ENCODE measurements around the gene TIMM21. TPM values are rescaled to one million over a fixed set of nuclear protein-coding genes. Genes with fewer than 3 reads are reported as not detected.

TIMM21 gene
- total and polyA plus RNA-seq, 4 experiments from 2014 or later = 13.4 to 24.8 (median 23.9) TPM

DNA sequence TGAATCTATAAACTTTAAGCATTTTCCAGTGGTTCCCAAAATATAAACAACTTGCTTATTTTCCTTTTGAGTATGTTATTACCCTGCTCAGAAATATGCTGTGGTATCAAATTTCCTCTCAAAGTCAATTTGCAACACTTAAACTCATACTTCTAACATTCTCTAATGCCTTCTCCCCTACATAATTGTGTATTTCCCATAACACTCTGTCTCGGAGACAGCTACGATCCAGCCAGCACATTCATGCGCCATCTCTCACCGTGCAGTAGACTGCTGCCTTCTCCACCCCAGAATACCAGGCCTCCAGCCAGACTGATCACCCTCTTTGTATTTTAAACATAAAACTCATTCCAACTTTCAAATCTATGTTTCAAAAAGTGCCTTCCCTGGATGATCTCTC lies 41.8 kb downstream of the TIMM21 start:
- peaks cover 5 to 32% of the 10 kb centered on the region in 2 donors for H3K27me3 Mint-ChIP-seq
- CTCF ChIA-PET (ENCODE audit: partially characterized antibody) = interaction anchor here (1.1 to 1.2 kb wide), 2 partner anchors 152 to 305 kb away, joined by 3 to 4 read pairs; no protein-coding TSS in a partner anchor
- H3K4me3 Mint-ChIP-seq = no peak overlapping the region
- H3K4me1 ChIP-seq (ENCODE audit: insufficient read depth, low read length) = no peaks in the 10 kb centered on the region
- H3K4me1 Mint-ChIP-seq = no peaks in the 10 kb centered on the region
- intact Hi-C loops (cut with micrococcal nuclease) = no loop called here
- POLR2A ChIA-PET (ENCODE audit: partially characterized antibody) = no interaction called here
- no peak overlapping the region for H3K4me3 ChIP-seq (ENCODE audit: low read length in 2 of 2)
- H3K36me3 Mint-ChIP-seq = no peaks in the 10 kb centered on the region
- no peak for DNase-seq
- H3K27ac Mint-ChIP-seq = no peak overlapping the region
- H3K27ac ChIP-seq (ENCODE audit: low read depth, low read length) = no peak overlapping the region
- H3K9me3 ChIP-seq (ENCODE audit: control insufficient read depth in 1 of 2, low read length in 2 of 2) = no peaks in the 10 kb centered on the region
- no peaks in the 10 kb centered on the region for H3K27me3 ChIP-seq (ENCODE audit: insufficient read depth, low read length)
- H3K36me3 ChIP-seq (ENCODE audit: insufficient read depth, low read length) = no peaks in the 10 kb centered on the region
- H3K9me3 Mint-ChIP-seq = no peaks in the 10 kb centered on the region

DNA sequence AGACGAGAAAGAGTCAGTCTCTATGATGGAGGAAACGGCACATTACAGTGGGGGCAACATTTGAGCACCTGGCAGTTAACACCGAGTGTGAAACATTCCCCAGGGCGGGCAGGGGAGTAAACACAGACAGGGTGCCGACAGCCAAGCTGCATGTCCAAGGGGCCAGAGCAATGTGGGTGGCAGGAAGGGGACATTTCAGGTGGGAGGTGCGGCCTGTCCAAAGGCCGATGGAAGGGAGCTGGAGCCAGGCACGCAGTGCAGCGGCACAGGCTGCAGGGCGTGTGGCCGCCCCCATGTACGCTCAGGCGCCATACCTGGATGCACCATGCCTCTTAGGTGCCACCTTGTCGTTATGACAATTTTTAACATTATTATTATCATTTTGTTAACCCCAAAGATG lies 43.3 kb downstream of the TIMM21 start:
- Histone ChIP-seq H3K36me3 (ENCODE audit: insufficient read depth, low read length) (no peaks in the 10 kb centered on the region), H3K27ac (ENCODE audit: low read depth, low read length) (no peak overlapping the region), H3K4me1 (ENCODE audit: insufficient read depth, low read length) (peaks cover 5% of the 10 kb centered on the region), H3K27me3 (ENCODE audit: insufficient read depth, low read length) (no peaks in the 10 kb centered on the region), H3K9me3 (ENCODE audit: control insufficient read depth in 1 of 2, low read length in 2 of 2) (no peaks in the 10 kb centered on the region), H3K4me3 (ENCODE audit: low read length in 2 of 2) (no peak overlapping the region)
- Mint-ChIP-seq H3K27ac (no peak overlapping the region), H3K27me3 (peaks cover 7 to 29% of the 10 kb centered on the region in 2 donors), H3K4me1 (peaks cover 0 to 4% (median 0%) of the 10 kb centered on the region in 4 donors), H3K9me3 (no peaks in the 10 kb centered on the region), H3K4me3 (no peak overlapping the region), H3K36me3 (no peaks in the 10 kb centered on the region)
- POLR2A ChIA-PET (ENCODE audit: partially characterized antibody) = no interaction called here
- intact Hi-C loops (cut with micrococcal nuclease) = no loop called here
- CTCF ChIA-PET (ENCODE audit: partially characterized antibody) = interaction anchor here (1.2 kb wide), 1 partner anchor 150 kb away, joined by 4 read pairs; no protein-coding TSS in a partner anchor
- no peak for DNase-seq

DNA sequence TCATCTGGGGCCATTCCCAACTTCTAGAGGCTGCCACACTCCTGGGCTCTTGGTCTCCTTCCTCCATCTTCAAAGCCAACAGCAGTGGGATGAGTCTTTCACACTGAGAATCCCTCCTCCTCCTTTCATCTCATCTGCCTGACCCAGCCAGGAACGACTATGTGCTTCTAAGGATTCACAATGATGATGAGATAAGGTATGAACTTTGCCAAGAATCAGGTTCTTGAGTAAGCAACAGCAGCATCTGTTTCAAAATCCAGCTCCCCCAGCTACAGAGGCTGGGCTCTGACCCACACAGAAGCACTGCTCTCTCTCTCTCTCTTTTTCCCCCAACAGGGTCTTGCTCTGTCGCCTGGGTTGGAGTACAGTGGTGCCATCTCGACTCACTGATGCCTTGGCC lies 46.4 kb downstream of the TIMM21 start:
- H3K9me3 ChIP-seq (ENCODE audit: control insufficient read depth in 1 of 2, low read length in 2 of 2) = no peaks in the 10 kb centered on the region
- peaks cover 5% of the 10 kb centered on the region for H3K4me1 ChIP-seq (ENCODE audit: insufficient read depth, low read length)
- H3K36me3 ChIP-seq (ENCODE audit: insufficient read depth, low read length) = no peaks in the 10 kb centered on the region
- DNase-seq = no peak
- CTCF ChIA-PET (ENCODE audit: partially characterized antibody) = interaction anchor here (0.6 to 3.6 kb wide), 7 partner anchors 9 to 357 kb away, joined by 3 to 15 read pairs (median 4); no protein-coding TSS in a partner anchor
- H3K27me3 ChIP-seq (ENCODE audit: insufficient read depth, low read length) = no peaks in the 10 kb centered on the region
- no peak overlapping the region for H3K4me3 Mint-ChIP-seq
- POLR2A ChIA-PET (ENCODE audit: partially characterized antibody) = no interaction called here
- no peaks in the 10 kb centered on the region for H3K9me3 Mint-ChIP-seq
- peaks cover 5 to 21% of the 10 kb centered on the region in 2 donors for H3K27me3 Mint-ChIP-seq
- peaks cover 0 to 4% (median 0%) of the 10 kb centered on the region in 4 donors for H3K4me1 Mint-ChIP-seq
- no peaks in the 10 kb centered on the region for H3K36me3 Mint-ChIP-seq
- H3K27ac Mint-ChIP-seq = no peak overlapping the region
- intact Hi-C loops (cut with micrococcal nuclease) = loop anchor here (5.0 kb wide), 1 partner anchor 152 kb away; no protein-coding TSS in a partner anchor
- no peak overlapping the region for H3K4me3 ChIP-seq (ENCODE audit: low read length in 2 of 2)
- H3K27ac ChIP-seq (ENCODE audit: low read depth, low read length) = no peak overlapping the region

DNA sequence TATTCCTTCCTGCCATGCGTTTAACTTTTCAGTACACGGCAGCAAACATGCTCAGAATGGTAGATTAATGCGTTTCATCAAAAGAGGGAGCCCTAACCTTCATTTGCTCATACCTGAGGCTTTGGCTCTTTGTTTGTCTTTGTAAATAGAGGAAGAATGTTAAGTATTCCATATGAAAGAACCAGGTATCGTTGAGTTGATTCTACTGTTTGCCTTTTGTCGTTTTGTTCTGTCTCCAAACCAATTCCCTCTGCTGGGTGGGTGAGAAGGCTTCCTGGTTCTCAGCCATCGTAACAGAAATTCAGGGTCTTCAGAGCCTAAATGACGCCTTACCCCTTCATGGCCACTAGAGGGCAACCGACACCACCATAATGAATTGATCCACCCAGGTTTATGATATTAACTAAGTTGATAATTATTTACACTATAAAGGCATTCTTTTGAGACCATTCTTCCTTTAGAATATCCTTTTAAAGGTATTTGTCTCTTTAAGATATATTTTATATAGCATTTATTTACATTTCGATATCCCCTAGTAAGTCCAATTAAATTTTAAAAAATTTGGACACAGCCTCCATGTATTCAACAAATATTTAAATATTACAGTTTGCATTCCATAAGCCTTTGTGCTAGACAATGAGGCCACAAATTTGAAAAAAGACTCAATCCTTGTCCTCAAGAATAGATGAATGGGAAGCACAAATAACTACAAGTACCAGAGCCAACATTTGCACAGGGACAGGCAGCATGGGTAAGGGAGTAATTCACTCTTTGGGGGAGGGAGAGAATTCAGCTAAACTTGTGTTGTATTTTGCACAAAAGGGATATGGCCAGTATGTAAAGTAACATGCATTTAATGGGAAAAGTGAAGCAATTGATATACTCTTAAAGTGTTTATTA lies 48.1 kb downstream of the TIMM21 start:
- Mint-ChIP-seq H3K9me3 (no peaks in the 10 kb centered on the region), H3K36me3 (no peaks in the 10 kb centered on the region), H3K4me1 (peaks cover 0 to 4% (median 0%) of the 10 kb centered on the region in 4 donors), H3K27ac (peak overlapping the region in 6 of 7 donors; percentile 23 to 79 (median 65)), H3K4me3 (peak overlapping the region; percentile 71 to 90 (median 81)), H3K27me3 (peaks cover 2 to 14% of the 10 kb centered on the region in 2 donors)
- CTCF ChIA-PET (ENCODE audit: partially characterized antibody) = interaction anchor here (0.6 to 5.7 kb wide), 12 partner anchors 10 to 354 kb away, joined by 3 to 63 read pairs (median 4); partner anchors contain the start of gene CNDP2
- intact Hi-C loops (cut with micrococcal nuclease) = loop anchor here (1.0 to 5.0 kb wide), 8 partner anchors 48 to 356 kb away; partner anchors contain the start of gene TIMM21
- Histone ChIP-seq H3K4me1 (ENCODE audit: insufficient read depth, low read length) (peaks cover 5% of the 10 kb centered on the region), H3K9me3 (ENCODE audit: control insufficient read depth in 1 of 2, low read length in 2 of 2) (no peaks in the 10 kb centered on the region), H3K36me3 (ENCODE audit: insufficient read depth, low read length) (no peaks in the 10 kb centered on the region), H3K4me3 (ENCODE audit: low read length in 2 of 2) (no peak overlapping the region), H3K27ac (ENCODE audit: low read depth, low read length) (no peak overlapping the region), H3K27me3 (ENCODE audit: insufficient read depth, low read length) (no peaks in the 10 kb centered on the region)
- peak; percentile 57 to 78 (median 72) for DNase-seq
- POLR2A ChIA-PET (ENCODE audit: partially characterized antibody) = no interaction called here

DNA sequence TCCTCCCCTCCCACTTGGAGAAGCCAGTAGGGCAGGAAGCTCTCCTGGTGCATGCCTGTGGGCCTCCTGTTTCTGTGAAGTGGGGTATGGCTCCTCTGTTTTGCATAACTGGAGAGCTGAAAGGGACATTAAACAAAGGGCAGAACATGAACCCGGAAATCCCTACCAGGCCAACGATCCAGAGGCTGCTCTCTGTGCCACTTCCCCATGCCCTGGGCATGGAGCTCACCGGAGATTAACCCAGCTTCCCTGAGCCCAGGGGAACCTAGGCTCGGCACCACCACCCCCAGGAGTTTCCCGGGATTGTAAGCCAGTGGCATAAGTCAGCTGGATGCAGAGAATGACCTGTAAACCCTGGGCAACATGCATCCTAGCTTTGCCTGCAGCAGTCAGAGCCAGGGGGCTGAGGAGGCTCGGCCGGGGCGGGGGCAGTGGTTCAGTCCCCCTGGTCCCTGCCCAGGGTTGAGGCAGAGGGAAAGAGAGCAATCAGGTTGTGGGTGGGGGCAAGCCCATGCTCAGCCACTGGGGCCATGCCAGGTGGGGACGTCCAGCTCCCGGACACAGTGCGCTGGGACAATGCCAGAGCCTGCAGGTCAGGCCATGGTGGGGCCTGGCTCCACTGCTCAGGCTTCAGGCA lies 49.5 kb downstream of the TIMM21 start:
- H3K27ac Mint-ChIP-seq = peak overlapping the region in 1 of 7 donors; percentile 64
- no peaks in the 10 kb centered on the region for H3K36me3 Mint-ChIP-seq
- H3K4me3 Mint-ChIP-seq = peak overlapping the region in 1 of 8 donors; percentile 2
- intact Hi-C loops (cut with micrococcal nuclease) = loop anchor here (2.0 to 5.0 kb wide), 2 partner anchors 95 to 156 kb away; no protein-coding TSS in a partner anchor
- Histone ChIP-seq H3K4me3 (ENCODE audit: low read length in 2 of 2) (no peak overlapping the region), H3K4me1 (ENCODE audit: insufficient read depth, low read length) (peaks cover 5% of the 10 kb centered on the region), H3K9me3 (ENCODE audit: control insufficient read depth in 1 of 2, low read length in 2 of 2) (no peaks in the 10 kb centered on the region), H3K36me3 (ENCODE audit: insufficient read depth, low read length) (no peaks in the 10 kb centered on the region), H3K27me3 (ENCODE audit: insufficient read depth, low read length) (no peaks in the 10 kb centered on the region), H3K27ac (ENCODE audit: low read depth, low read length) (no peak overlapping the region)
- ChIA-PET CTCF (ENCODE audit: partially characterized antibody) (interaction anchor here (0.7 to 5.7 kb wide), 14 partner anchors 12 to 353 kb away, joined by 3 to 63 read pairs (median 4); partner anchors contain the start of gene CNDP2), POLR2A (ENCODE audit: partially characterized antibody) (no interaction called here)
- DNase-seq = no peak
- H3K4me1 Mint-ChIP-seq = peaks cover 0 to 4% (median 0%) of the 10 kb centered on the region in 4 donors
- H3K9me3 Mint-ChIP-seq = no peaks in the 10 kb centered on the region
- peaks cover 2 to 12% of the 10 kb centered on the region in 2 donors for H3K27me3 Mint-ChIP-seq

DNA sequence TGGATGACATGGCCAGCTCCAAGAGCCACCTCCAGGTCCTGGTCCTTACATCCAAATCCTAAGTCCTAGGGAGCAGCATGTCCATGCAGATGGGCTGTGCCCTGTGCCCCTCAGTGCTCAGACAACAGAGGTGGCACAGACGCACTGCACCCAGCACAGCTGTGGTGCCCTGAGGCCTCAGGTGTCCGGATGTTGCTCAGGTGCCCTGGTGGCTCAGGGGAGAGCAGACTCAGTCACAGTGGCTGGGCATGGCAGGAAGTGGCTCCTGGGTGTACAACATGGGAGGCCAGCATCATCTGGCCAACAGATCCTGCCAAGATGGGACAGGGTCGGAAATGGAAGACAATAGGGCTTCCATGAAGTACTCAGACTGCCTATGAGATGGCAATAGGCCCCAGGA lies 50.1 kb downstream of the TIMM21 start:
- no peak for DNase-seq
- Histone ChIP-seq H3K27ac (ENCODE audit: low read depth, low read length) (no peak overlapping the region), H3K27me3 (ENCODE audit: insufficient read depth, low read length) (no peaks in the 10 kb centered on the region), H3K9me3 (ENCODE audit: control insufficient read depth in 1 of 2, low read length in 2 of 2) (no peaks in the 10 kb centered on the region), H3K36me3 (ENCODE audit: insufficient read depth, low read length) (no peaks in the 10 kb centered on the region), H3K4me3 (ENCODE audit: low read length in 2 of 2) (no peak overlapping the region), H3K4me1 (ENCODE audit: insufficient read depth, low read length) (peaks cover 5% of the 10 kb centered on the region)
- CTCF ChIA-PET (ENCODE audit: partially characterized antibody) = interaction anchor here (0.9 to 5.7 kb wide), 9 partner anchors 16 to 352 kb away, joined by 3 to 63 read pairs (median 3); partner anchors contain the start of gene CNDP2
- Mint-ChIP-seq H3K4me3 (no peak overlapping the region), H3K4me1 (peaks cover 0 to 4% (median 0%) of the 10 kb centered on the region in 4 donors), H3K27me3 (peaks cover 2 to 8% of the 10 kb centered on the region in 2 donors), H3K9me3 (no peaks in the 10 kb centered on the region), H3K27ac (no peak overlapping the region), H3K36me3 (no peaks in the 10 kb centered on the region)
- POLR2A ChIA-PET (ENCODE audit: partially characterized antibody) = no interaction called here
- intact Hi-C loops (cut with micrococcal nuclease) = loop anchor here (5.0 kb wide), 1 partner anchor 156 kb away; no protein-coding TSS in a partner anchor
